ENCODE results near the gene KCNMA1.

- TF ChIP-seq EZH2 (IDR thresholded peaks at IDR 0.05; ENCODE audit: borderline replicate concordance, insufficient read depth, low read depth, low read length, poor library complexity, severe bottlenecking) (no peak), CTCF (IDR thresholded peaks at IDR 0.05) (no peak)
Observed at GRCh38 chr10:77359287-77359691, 278.3 kb downstream of the KCNMA1 start.

Measured in B cell (primary cell).